A172 (cell line): ENCODE results near the gene C11orf21. TPM values are rescaled to one million over a fixed set of nuclear protein-coding genes. Genes with fewer than 3 reads are reported as not detected.

Experiments
- DNase-seq: peaks from one replicate; pipeline ENCODE4 v3.0.0-alpha.2; 2015; ENCODE audit warnings: low spot score
- total RNA-seq: library from RNA; depleted of rRNA; stranded (reverse); fragments of >200 nt; shearing (Covaris generic); gene quantifications from 2 replicates; pipeline ENCODE4 v1.2.3, GENCODE V29; 2014

The C11orf21 gene
- total RNA-seq, 1 experiment from 2014 or later: 2.0 TPM

GRCh38 chr11:2320568-2321310 is 19.0 kb upstream of the C11orf21 start:
- no peak for DNase-seq

- DNase-seq: no peak
Observed at GRCh38 chr11:2319791-2320472, 18.2 kb upstream of the C11orf21 start.

GRCh38 chr11:2318707-2319106 is 17.0 kb upstream of the C11orf21 start:
- no peak for DNase-seq

GRCh38 chr11:2318123-2318522 is 16.4 kb upstream of the C11orf21 start:
- DNase-seq: no peak

- DNase-seq: no peak
Observed at GRCh38 chr11:2317354-2318050, 15.8 kb upstream of the C11orf21 start.

GRCh38 chr11:2316963-2317244 is 15.2 kb upstream of the C11orf21 start:
- no peak for DNase-seq

GRCh38 chr11:2316169-2316962 is 14.6 kb upstream of the C11orf21 start:
- DNase-seq: no peak

GRCh38 chr11:2315395-2316168 is 13.9 kb upstream of the C11orf21 start:
- DNase-seq: no peak

GRCh38 chr11:2314525-2315394 is 13.0 kb upstream of the C11orf21 start:
- peak; percentile 90 for DNase-seq

GRCh38 chr11:2314136-2314524 is 12.4 kb upstream of the C11orf21 start:
- DNase-seq: no peak

- DNase-seq: no peak
Observed at GRCh38 chr11:2313051-2313951, 11.6 kb upstream of the C11orf21 start.

- DNase-seq: peak; percentile 95
Observed at GRCh38 chr11:2312232-2313042, 10.7 kb upstream of the C11orf21 start.

- DNase-seq: no peak
Observed at GRCh38 chr11:2311353-2312133, 9.8 kb upstream of the C11orf21 start.

GRCh38 chr11:2310786-2311352 is 9.2 kb upstream of the C11orf21 start:
- no peak for DNase-seq

GRCh38 chr11:2310073-2310785 is 8.5 kb upstream of the C11orf21 start:
- no peak for DNase-seq

- DNase-seq: no peak
Observed at GRCh38 chr11:2309251-2310072, 7.7 kb upstream of the C11orf21 start.
